HEK293 (cell line): ENCODE results near the gene MKI67.
"Not testable (repeated sequence)": the region's sequence is repeated elsewhere in the genome, so short reads cannot be mapped to it uniquely, and the experiment has no call there.

Experiments used
- CTCF ChIA-PET: fragments of 350-600 bp; formaldehyde crosslinking; extraction: SDS; loops from one replicate; lab custom pipeline; 2021; ENCODE audit warnings: antibody characterized with exemption; lab: Yijun Ruan, JAX
- POLR2A ChIA-PET: fragments of 300-600 bp; formaldehyde crosslinking; extraction: SDS; loops from one replicate; lab custom pipeline; 2020; ENCODE audit warnings: antibody characterized with exemption, inconsistent platforms; lab: Yijun Ruan, JAX
- H3K27ac ChIP-seq: fragments of 200-500 bp; sonication (Bioruptor generic); 2 replicates; pipeline ENCODE4 v1.5.1; 2014; ENCODE audit warnings: low read depth, low read length, control low read depth, inconsistent platforms; ENCODE audit errors: extremely low read depth
- H3K36me3 ChIP-seq, 2 experiments: fragments of 200-500 bp in 1 of 2; sonication (Bioruptor generic) in 1 of 2; 1 replicate in 1 of 2; 2 replicates in 1 of 2; pipeline ENCODE4 v1.5.1; 2014 to 2017; ENCODE audit warnings: inconsistent platforms in 2 of 2, low read length in 2 of 2; ENCODE audit not compliant: control insufficient read depth in 2 of 2, insufficient read depth in 1 of 2
- H3K4me1 ChIP-seq: fragments of 200-500 bp; sonication (Bioruptor generic); 2 replicates; pipeline ENCODE4 v1.5.1; 2014; ENCODE audit warnings: mild to moderate bottlenecking, low read length, inconsistent platforms; ENCODE audit not compliant: control insufficient read depth, insufficient read depth
- H3K4me3 ChIP-seq: 2 replicates; pipeline ENCODE4 v1.5.1; 2011; ENCODE audit warnings: low read depth, mild to moderate bottlenecking, control low read depth, low read length, moderate library complexity
- H3K9me3 ChIP-seq: fragments of 200-500 bp; sonication (Bioruptor generic); 2 replicates; pipeline ENCODE4 v1.5.1; 2014; ENCODE audit warnings: low read depth, low read length, inconsistent platforms; ENCODE audit not compliant: control insufficient read depth, insufficient read depth
- ATF2 ChIP-seq: fragments of 450-650 bp; formaldehyde crosslinking; IDR thresholded peaks from 2 replicates; pipeline ENCODE4 v1.5.1; 2016; ENCODE audit warnings: missing biosample characterization, missing genetic modification characterization, low read depth
- ELK4 ChIP-seq: IDR thresholded peaks from 2 replicates; pipeline ENCODE4 v1.6.1; 2011; ENCODE audit warnings: mild to moderate bottlenecking, low read depth, low read length, borderline replicate concordance
- GLIS1 ChIP-seq: fragments of 450-650 bp; formaldehyde crosslinking; IDR thresholded peaks from 2 replicates; pipeline ENCODE4 v1.5.1; 2016; ENCODE audit warnings: missing biosample characterization, missing genetic modification characterization
- MYNN ChIP-seq: fragments of 450-650 bp; formaldehyde crosslinking; IDR thresholded peaks from 2 replicates; pipeline ENCODE4 v1.5.1; 2016; ENCODE audit warnings: missing biosample characterization, missing genetic modification characterization, borderline replicate concordance
- REPIN1 ChIP-seq: fragments of 450-650 bp; formaldehyde crosslinking; IDR thresholded peaks from 2 replicates; pipeline ENCODE4 v1.5.1; 2017; ENCODE audit warnings: missing biosample characterization, missing genetic modification characterization, low read depth
- TSHZ1 ChIP-seq: fragments of 450-650 bp; formaldehyde crosslinking; IDR thresholded peaks from 2 replicates; pipeline ENCODE4 v1.5.1; 2016; ENCODE audit warnings: missing biosample characterization, missing genetic modification characterization, borderline replicate concordance
- ZBTB17 ChIP-seq: fragments of 450-650 bp; formaldehyde crosslinking; IDR thresholded peaks from 2 replicates; pipeline ENCODE4 v1.5.1; 2016; ENCODE audit warnings: missing biosample characterization, missing genetic modification characterization
- ZBTB20 ChIP-seq: fragments of 450-650 bp; formaldehyde crosslinking; IDR thresholded peaks from 2 replicates; pipeline ENCODE4 v1.5.1; 2016; ENCODE audit warnings: missing biosample characterization, missing genetic modification characterization
- ZFHX2 ChIP-seq: fragments of 450-650 bp; formaldehyde crosslinking; conservative IDR thresholded peaks from 2 replicates; pipeline ENCODE4 v1.5.1; 2016; ENCODE audit warnings: missing biosample characterization, missing genetic modification characterization
- ZFP37 ChIP-seq: fragments of 450-650 bp; formaldehyde crosslinking; IDR thresholded peaks from 2 replicates; pipeline ENCODE4 v1.5.1; 2016; ENCODE audit warnings: missing biosample characterization, missing genetic modification characterization
- ZNF10 ChIP-seq: fragments of 450-650 bp; formaldehyde crosslinking; IDR thresholded peaks from 2 replicates; pipeline ENCODE4 v1.5.1; 2017; ENCODE audit warnings: missing biosample characterization, missing genetic modification characterization
- ZNF138 ChIP-seq: fragments of 450-650 bp; formaldehyde crosslinking; IDR thresholded peaks from 2 replicates; pipeline ENCODE4 v1.5.1; 2016; ENCODE audit warnings: missing biosample characterization, missing genetic modification characterization, borderline replicate concordance
- ZNF169 ChIP-seq: fragments of 450-650 bp; formaldehyde crosslinking; IDR thresholded peaks from 2 replicates; pipeline ENCODE4 v1.5.1; 2016; ENCODE audit warnings: missing biosample characterization, missing genetic modification characterization
- ZNF19 ChIP-seq: fragments of 450-650 bp; formaldehyde crosslinking; IDR thresholded peaks from 2 replicates; pipeline ENCODE4; 2016; ENCODE audit warnings: missing biosample characterization, missing genetic modification characterization, low read depth
- ZNF366 ChIP-seq: fragments of 450-650 bp; formaldehyde crosslinking; conservative IDR thresholded peaks from 2 replicates; pipeline ENCODE4 v1.5.1; 2016; ENCODE audit warnings: missing biosample characterization, missing genetic modification characterization
- ZNF391 ChIP-seq: fragments of 450-650 bp; formaldehyde crosslinking; IDR thresholded peaks from 2 replicates; pipeline ENCODE4 v1.5.1; 2016; ENCODE audit warnings: low read depth, missing biosample characterization, missing genetic modification characterization, borderline replicate concordance
- ZNF416 ChIP-seq: fragments of 450-650 bp; formaldehyde crosslinking; IDR thresholded peaks from 2 replicates; pipeline ENCODE4 v1.5.1; 2016; ENCODE audit warnings: missing biosample characterization, missing genetic modification characterization
- ZNF473 ChIP-seq: fragments of 450-650 bp; formaldehyde crosslinking; IDR thresholded peaks from 2 replicates; pipeline ENCODE4 v1.5.1; 2017; ENCODE audit warnings: missing biosample characterization, missing genetic modification characterization
- ZNF488 ChIP-seq: fragments of 450-650 bp; formaldehyde crosslinking; IDR thresholded peaks from 2 replicates; pipeline ENCODE4 v1.5.1; 2016; ENCODE audit warnings: missing biosample characterization, missing genetic modification characterization
- ZNF501 ChIP-seq: fragments of 450-650 bp; formaldehyde crosslinking; IDR thresholded peaks from 2 replicates; pipeline ENCODE4 v1.5.1; 2016; ENCODE audit warnings: missing biosample characterization, missing genetic modification characterization
- ZNF621 ChIP-seq: fragments of 450-650 bp; formaldehyde crosslinking; IDR thresholded peaks from 2 replicates; pipeline ENCODE4 v1.5.1; 2017; ENCODE audit warnings: missing biosample characterization, missing genetic modification characterization

The MKI67 gene

GRCh38 chr10:128143531-128143930 lies 17.3 kb upstream of the MKI67 start:
- Histone ChIP-seq H3K36me3 (no peaks in the 10 kb centered on the region), H3K4me3 (no peak overlapping the region), H3K27ac (no peak overlapping the region), H3K4me1 (no peaks in the 10 kb centered on the region), H3K9me3 (no peaks in the 10 kb centered on the region)
- TF ChIP-seq ZNF19 (tag by site-specific recombination): no peak
- ChIA-PET POLR2A (interaction anchor here (0.6 kb wide), 1 partner anchor 174 kb away, joined by 8 read pairs; no protein-coding TSS in a partner anchor), CTCF (no interaction called here)

- Histone ChIP-seq H3K4me3 (no peak overlapping the region), H3K36me3 (no peaks in the 10 kb centered on the region), H3K9me3 (no peaks in the 10 kb centered on the region), H3K4me1 (no peaks in the 10 kb centered on the region), H3K27ac (no peak overlapping the region)
- CTCF ChIA-PET: interaction anchor here (1.0 to 1.6 kb wide), 3 partner anchors 9 to 12 kb away, joined by 3 to 7 read pairs (median 3); no protein-coding TSS in a partner anchor
- POLR2A ChIA-PET: no interaction called here
- TF ChIP-seq ZNF488 (tag by site-specific recombination): no peak
- 0 out of 2 replicates have a peak, but pooled peaks have one; percentile 5 for TF ChIP-seq GLIS1 (tag by site-specific recombination)
These were observed 14.2 kb upstream of the MKI67 start for GRCh38 chr10:128140425-128140824.

GRCh38 chr10:128138429-128138828 lies 12.2 kb upstream of the MKI67 start:
- H3K4me3 ChIP-seq, H3K36me3 ChIP-seq: not testable (repeated sequence)

GRCh38 chr10:128137877-128138276 lies 11.7 kb upstream of the MKI67 start:
- no peak overlapping the region for H3K27ac ChIP-seq
- CTCF ChIA-PET: interaction anchor here (0.6 to 1.3 kb wide), 5 partner anchors 11 to 127 kb away, joined by 3 to 5 read pairs (median 3); no protein-coding TSS in a partner anchor
- POLR2A ChIA-PET: no interaction called here
- TF ChIP-seq ZNF621: no peak
- TF ChIP-seq MYNN (tag by site-specific recombination): no peak
- no peak for TF ChIP-seq ZNF416
- no peak for TF ChIP-seq ZNF138 (tag by site-specific recombination)
- TF ChIP-seq ATF2 (tag by site-specific recombination): no peak
- TF ChIP-seq ZNF366 (tag by site-specific recombination): no peak
- TF ChIP-seq TSHZ1 (tag by site-specific recombination): no peak
- no peak for TF ChIP-seq ZNF169 (tag by site-specific recombination)
- TF ChIP-seq ZFP37 (tag by site-specific recombination): no peak
- no peak for TF ChIP-seq ZBTB20
- TF ChIP-seq ZNF473 (tag by site-specific recombination): no peak
- TF ChIP-seq ZFHX2 (tag by site-specific recombination): no peak
- no peak for TF ChIP-seq ZBTB17 (tag by site-specific recombination)
- no peak for TF ChIP-seq ELK4
- TF ChIP-seq REPIN1: no peak
- no peak for TF ChIP-seq ZNF501 (tag by site-specific recombination)
- TF ChIP-seq ZNF391: no peak
- TF ChIP-seq ZNF10 (tag by site-specific recombination): no peak
- no peak overlapping the region for H3K4me3 ChIP-seq
- no peaks in the 10 kb centered on the region for H3K36me3 ChIP-seq
- no peaks in the 10 kb centered on the region for H3K4me1 ChIP-seq
- no peaks in the 10 kb centered on the region for H3K9me3 ChIP-seq

More at GRCh38 chr10:128138429-128138828, 12.2 kb upstream of the MKI67 start:
- H3K9me3 ChIP-seq, H3K27ac ChIP-seq, POLR2A ChIA-PET, H3K4me1 ChIP-seq: not testable (repeated sequence)
- CTCF ChIA-PET: interaction anchor here (0.6 to 1.3 kb wide), 6 partner anchors 11 to 127 kb away, joined by 3 to 5 read pairs (median 3); no protein-coding TSS in a partner anchor
